22Rv1 (cell line): Measurements from ENCODE around the gene SLC39A6.
A peak's percentile ranks its signal among the peaks of the same experiment; 100 is the strongest.
"Not testable (repeated sequence)": the region's sequence is repeated elsewhere in the genome, so short reads cannot be mapped to it uniquely, and the experiment has no call there.

Experiments
- H3K27ac ChIP-seq: fragments of 450-650 bp; 2 replicates; pipeline ENCODE4 v1.5.1; 2017
- CTCF ChIP-seq: fragments of 450-650 bp; IDR thresholded peaks from 2 replicates; pipeline ENCODE4 v1.5.1; 2017; ENCODE audit warnings: mild to moderate bottlenecking
- ZFX ChIP-seq: fragments of 450-650 bp; IDR thresholded peaks from 2 replicates; pipeline ENCODE4 v1.6.1; 2017; ENCODE audit warnings: antibody characterized with exemption, borderline replicate concordance

The SLC39A6 gene

GRCh38 chr18:36129300-36130038 lies at the start of gene SLC39A6, which contains the start of gene ELP2:
Gene SLC39A6 (minus strand): TSS chr18:36129340. CDS start chr18:36127007, 2,333 bp downstream.
Gene ELP2 (plus strand): TSS chr18:36129899. CDS start chr18:36129934, 35 bp downstream.
- peak within 1 kb of the TSS; percentile 96 for H3K27ac ChIP-seq
- TF ChIP-seq ZFX (no peak), CTCF (no peak)

- TF ChIP-seq CTCF = no peak
- TF ChIP-seq ZFX = no peak
- H3K27ac ChIP-seq = no peak overlapping the region
These were observed 48.8 kb upstream of the SLC39A6 start for GRCh38 chr18:36177913-36178312.

- no peak overlapping the region for H3K27ac ChIP-seq
- no peak for TF ChIP-seq CTCF
- TF ChIP-seq ZFX = no peak
These were observed 47.6 kb upstream of the SLC39A6 start for GRCh38 chr18:36176711-36177110.

- no peak overlapping the region for H3K27ac ChIP-seq
- no peak for TF ChIP-seq ZFX
- TF ChIP-seq CTCF = no peak
These were observed 47.0 kb upstream of the SLC39A6 start for GRCh38 chr18:36176177-36176584.

- TF ChIP-seq CTCF = no peak
- TF ChIP-seq ZFX = no peak
- H3K27ac ChIP-seq = no peak overlapping the region
These were observed 46.3 kb upstream of the SLC39A6 start for GRCh38 chr18:36175481-36175880.

- no peak overlapping the region for H3K27ac ChIP-seq
- no peak for TF ChIP-seq ZFX
- no peak for TF ChIP-seq CTCF
These were observed 40.8 kb upstream of the SLC39A6 start for GRCh38 chr18:36169938-36170337.

- not testable (repeated sequence) for H3K27ac ChIP-seq
These were observed 39.2 kb upstream of the SLC39A6 start for GRCh38 chr18:36168296-36168695.
